Activated T-cell treated with anti-CD3 and anti-CD28 coated beads, Interleukin-2, amount 50 U/mL, for 24 hours (primary cell): ENCODE data around the gene WNT7A.

Experiments used
- DNase-seq: peaks from one replicate; pipeline ENCODE4 v3.0.0-alpha.2; 2020
- H3K27ac Mint-ChIP-seq: 2 replicates; pipeline ENCODE4 v1.8.0; 2020; ENCODE audit warnings: mild to moderate bottlenecking, mixed read lengths
- H3K27me3 Mint-ChIP-seq: 2 replicates; pipeline ENCODE4 v1.8.0; 2020; ENCODE audit warnings: mixed read lengths
- H3K36me3 Mint-ChIP-seq: 2 replicates; pipeline ENCODE4 v1.8.0; 2020; ENCODE audit warnings: low read depth, mixed read lengths
- H3K4me1 Mint-ChIP-seq: 2 replicates; pipeline ENCODE4 v1.8.0; 2020; ENCODE audit warnings: low read depth, mixed read lengths
- H3K4me3 Mint-ChIP-seq: 2 replicates; pipeline ENCODE4 v1.8.0; 2020; ENCODE audit warnings: mild to moderate bottlenecking, moderate library complexity, mixed read lengths
- H3K9me3 Mint-ChIP-seq: 2 replicates; pipeline ENCODE4 v1.8.0; 2020; ENCODE audit warnings: mixed read lengths

The WNT7A gene

DNA sequence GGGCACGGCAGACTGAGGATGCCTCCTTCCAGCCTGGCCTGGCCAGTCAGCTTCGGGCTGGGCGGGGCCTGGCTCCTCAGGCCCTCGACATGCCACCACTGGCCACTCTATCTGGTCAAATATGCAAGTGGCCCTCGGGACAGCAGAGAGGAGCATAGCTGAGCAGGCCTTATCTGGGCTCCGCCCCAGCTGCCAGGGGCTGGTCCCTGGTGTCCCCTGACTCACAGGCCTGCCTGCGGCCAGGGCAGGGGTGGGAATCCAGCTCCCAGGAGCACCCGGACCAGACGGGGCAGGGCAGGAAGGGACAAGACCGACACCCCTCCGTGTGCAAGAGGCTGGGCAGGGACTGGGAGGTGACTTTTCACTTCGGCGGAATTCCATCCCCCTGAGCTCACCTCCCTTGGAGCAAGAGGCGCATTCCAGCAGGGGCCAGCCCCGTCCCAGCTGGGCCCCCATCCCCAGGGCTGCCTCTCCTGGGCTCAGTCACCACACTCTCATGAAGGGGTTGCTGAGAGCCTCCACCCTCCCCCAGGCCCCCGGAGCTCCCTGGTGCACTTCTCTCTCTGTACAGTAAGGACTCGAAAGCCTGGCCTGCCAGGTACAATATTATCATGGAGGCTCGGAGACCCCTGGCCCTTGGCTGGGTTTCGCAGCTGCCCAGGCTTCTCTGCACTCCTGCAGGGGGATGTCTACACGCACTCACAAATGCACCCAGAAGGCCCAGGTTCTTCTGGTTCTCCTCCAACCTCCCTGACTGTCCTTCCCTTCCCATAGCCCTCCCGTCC is 29.5 kb downstream of the WNT7A start:
- Mint-ChIP-seq H3K9me3 (no peaks in the 10 kb centered on the region), H3K4me1 (peaks cover 14% of the 10 kb centered on the region), H3K27ac (no peak overlapping the region), H3K36me3 (no peaks in the 10 kb centered on the region), H3K4me3 (no peak overlapping the region), H3K27me3 (no peaks in the 10 kb centered on the region)
- no peak for DNase-seq

DNA sequence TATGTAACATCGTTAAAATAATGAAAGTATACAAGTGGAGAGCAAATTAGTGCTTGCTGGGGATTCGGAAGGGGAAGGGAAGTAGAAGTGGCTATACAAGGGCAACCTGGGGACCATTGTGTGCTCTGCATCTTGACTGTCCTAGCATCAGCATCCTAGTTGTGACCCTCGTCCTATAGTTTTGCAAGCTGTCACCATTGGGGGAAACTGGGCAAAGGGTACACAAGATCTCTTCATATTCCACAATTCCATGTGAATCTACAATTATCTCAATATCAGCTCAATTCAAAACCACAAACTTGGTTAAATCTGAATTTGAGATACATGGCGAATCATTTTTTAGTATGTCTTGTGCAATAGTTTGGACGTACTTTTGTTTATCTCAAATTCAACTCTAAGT is 30.9 kb downstream of the WNT7A start:
- H3K9me3 Mint-ChIP-seq: no peaks in the 10 kb centered on the region
- peaks cover 14% of the 10 kb centered on the region for H3K4me1 Mint-ChIP-seq
- no peak for DNase-seq
- H3K36me3 Mint-ChIP-seq: no peaks in the 10 kb centered on the region
- no peaks in the 10 kb centered on the region for H3K27me3 Mint-ChIP-seq
- no peak overlapping the region for H3K4me3 Mint-ChIP-seq
- H3K27ac Mint-ChIP-seq: no peak overlapping the region

DNA sequence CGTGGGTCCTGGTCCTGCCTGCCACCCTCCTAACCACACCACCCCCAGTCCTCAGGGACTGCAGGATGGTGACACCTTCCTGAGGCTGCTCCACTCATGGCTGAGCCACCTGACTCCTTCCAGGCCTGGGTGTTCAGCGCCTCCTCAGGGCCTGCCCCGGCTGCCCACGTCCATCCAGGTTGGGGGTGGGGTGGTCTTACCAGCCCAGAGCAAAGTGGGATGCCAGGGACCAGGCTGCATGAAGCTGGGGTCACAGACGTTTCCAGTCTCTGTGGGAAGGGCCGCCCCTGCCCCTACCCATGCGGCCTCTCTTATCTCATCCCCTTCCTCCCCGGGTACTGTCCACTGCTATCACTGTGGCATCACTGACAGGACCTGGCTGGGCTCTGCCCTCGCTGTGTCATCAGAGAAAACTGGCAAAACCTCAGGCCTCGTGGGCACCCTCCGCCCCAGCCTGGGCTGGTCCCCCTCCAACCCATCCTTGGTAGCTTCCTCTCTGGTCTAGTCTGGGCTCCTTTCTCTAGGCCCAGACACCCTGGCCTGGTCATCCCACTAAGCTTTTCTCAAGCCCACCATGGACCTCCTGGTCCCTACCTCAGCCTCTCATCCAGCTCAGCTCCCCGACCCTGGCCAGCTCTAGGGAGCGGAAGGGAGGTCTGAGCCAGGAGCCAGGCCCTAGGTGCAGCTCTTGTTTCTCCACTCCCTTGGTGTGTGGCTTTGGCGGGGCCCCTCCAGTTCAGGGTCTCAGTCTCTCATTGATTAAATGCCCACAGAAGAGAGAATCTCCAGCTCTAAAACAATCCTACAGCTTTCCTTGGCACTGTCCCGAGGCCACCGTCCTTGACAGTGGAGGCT is 32.9 kb downstream of the WNT7A start:
- peaks cover 5% of the 10 kb centered on the region for H3K4me1 Mint-ChIP-seq

GRCh38 chr3:13846238-13846637 is 33.6 kb downstream of the WNT7A start:
- H3K27ac Mint-ChIP-seq: no peak overlapping the region
- no peaks in the 10 kb centered on the region for H3K4me1 Mint-ChIP-seq
- no peaks in the 10 kb centered on the region for H3K27me3 Mint-ChIP-seq
- DNase-seq: no peak
- no peaks in the 10 kb centered on the region for H3K9me3 Mint-ChIP-seq
- H3K4me3 Mint-ChIP-seq: no peak overlapping the region
- no peaks in the 10 kb centered on the region for H3K36me3 Mint-ChIP-seq

More for the DNA sequence above, 32.9 kb downstream of the WNT7A start:
- no peak overlapping the region for H3K4me3 Mint-ChIP-seq
- no peaks in the 10 kb centered on the region for H3K36me3 Mint-ChIP-seq
- no peaks in the 10 kb centered on the region for H3K27me3 Mint-ChIP-seq
- DNase-seq: no peak
- no peak overlapping the region for H3K27ac Mint-ChIP-seq
- H3K9me3 Mint-ChIP-seq: no peaks in the 10 kb centered on the region

- Mint-ChIP-seq H3K36me3 (no peaks in the 10 kb centered on the region), H3K4me3 (no peak overlapping the region), H3K4me1 (no peaks in the 10 kb centered on the region), H3K9me3 (no peaks in the 10 kb centered on the region), H3K27me3 (no peaks in the 10 kb centered on the region), H3K27ac (no peak overlapping the region)
- no peak for DNase-seq
These were observed 34.1 kb downstream of the WNT7A start for GRCh38 chr3:13845806-13846205.

DNA sequence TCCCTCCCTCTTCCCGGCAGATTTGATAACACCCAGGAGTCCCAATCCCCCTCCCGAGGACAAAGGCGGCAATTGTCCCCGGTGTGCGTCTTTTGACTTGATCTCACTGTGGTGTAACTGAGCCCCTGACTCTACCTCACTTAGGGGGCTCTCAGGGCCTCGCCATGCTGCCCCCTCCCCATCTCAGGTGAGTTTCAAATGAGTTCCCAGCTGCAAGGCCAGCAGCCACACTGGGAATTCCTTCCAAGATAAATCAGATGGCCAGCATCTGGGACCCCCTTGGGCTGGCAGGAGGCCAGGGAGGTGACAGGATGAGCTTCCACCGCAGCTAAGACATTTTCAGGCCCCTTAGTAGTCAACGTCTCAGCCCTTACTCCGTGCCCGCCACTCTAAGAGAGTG is 35.0 kb downstream of the WNT7A start:
- no peak for DNase-seq
- H3K4me1 Mint-ChIP-seq: no peaks in the 10 kb centered on the region
- no peaks in the 10 kb centered on the region for H3K36me3 Mint-ChIP-seq
- no peak overlapping the region for H3K4me3 Mint-ChIP-seq
- no peaks in the 10 kb centered on the region for H3K27me3 Mint-ChIP-seq
- no peaks in the 10 kb centered on the region for H3K9me3 Mint-ChIP-seq
- H3K27ac Mint-ChIP-seq: no peak overlapping the region

- H3K36me3 Mint-ChIP-seq: no peaks in the 10 kb centered on the region
These were observed 35.6 kb downstream of the WNT7A start for GRCh38 chr3:13844286-13844685.

DNA sequence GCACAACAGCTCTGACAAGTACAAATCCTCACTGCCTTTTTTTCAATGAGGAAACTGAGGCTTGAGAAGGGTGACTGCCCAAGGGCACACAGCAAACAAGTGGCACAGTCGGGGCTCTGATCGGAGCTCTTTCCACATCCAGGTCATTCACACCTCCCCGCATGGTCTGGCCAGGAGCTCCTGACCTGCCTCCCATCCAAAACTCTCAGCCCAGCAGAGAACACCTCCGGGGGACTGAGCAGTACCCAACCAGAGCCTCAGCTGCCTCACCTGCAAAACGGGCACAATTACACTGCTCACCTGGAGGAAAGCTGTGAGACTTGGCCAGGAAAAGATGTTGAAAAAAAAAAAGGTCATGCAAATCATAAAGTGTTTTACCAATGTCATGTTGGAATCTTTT is 36.5 kb downstream of the WNT7A start:
- no peak overlapping the region for H3K27ac Mint-ChIP-seq
- H3K4me1 Mint-ChIP-seq: no peaks in the 10 kb centered on the region
- no peak overlapping the region for H3K4me3 Mint-ChIP-seq
- H3K9me3 Mint-ChIP-seq: no peaks in the 10 kb centered on the region
- no peaks in the 10 kb centered on the region for H3K36me3 Mint-ChIP-seq
- DNase-seq: no peak
- no peaks in the 10 kb centered on the region for H3K27me3 Mint-ChIP-seq

More at GRCh38 chr3:13844286-13844685, 35.6 kb downstream of the WNT7A start:
- no peak overlapping the region for H3K4me3 Mint-ChIP-seq
- H3K4me1 Mint-ChIP-seq: no peaks in the 10 kb centered on the region
- DNase-seq: no peak
- H3K27ac Mint-ChIP-seq: no peak overlapping the region
- H3K27me3 Mint-ChIP-seq: no peaks in the 10 kb centered on the region
- H3K9me3 Mint-ChIP-seq: no peaks in the 10 kb centered on the region

GRCh38 chr3:13842226-13842625 is 37.6 kb downstream of the WNT7A start:
- no peak for DNase-seq
- H3K27ac Mint-ChIP-seq: no peak overlapping the region
- no peak overlapping the region for H3K4me3 Mint-ChIP-seq
- no peaks in the 10 kb centered on the region for H3K36me3 Mint-ChIP-seq
- H3K4me1 Mint-ChIP-seq: no peaks in the 10 kb centered on the region
- no peaks in the 10 kb centered on the region for H3K9me3 Mint-ChIP-seq
- no peaks in the 10 kb centered on the region for H3K27me3 Mint-ChIP-seq

- DNase-seq: no peak
- no peaks in the 10 kb centered on the region for H3K4me1 Mint-ChIP-seq
- H3K9me3 Mint-ChIP-seq: no peaks in the 10 kb centered on the region
- H3K4me3 Mint-ChIP-seq: no peak overlapping the region
- H3K36me3 Mint-ChIP-seq: no peaks in the 10 kb centered on the region
- H3K27ac Mint-ChIP-seq: no peak overlapping the region
- H3K27me3 Mint-ChIP-seq: no peaks in the 10 kb centered on the region
These were observed 38.0 kb downstream of the WNT7A start for GRCh38 chr3:13841826-13842225.

DNA sequence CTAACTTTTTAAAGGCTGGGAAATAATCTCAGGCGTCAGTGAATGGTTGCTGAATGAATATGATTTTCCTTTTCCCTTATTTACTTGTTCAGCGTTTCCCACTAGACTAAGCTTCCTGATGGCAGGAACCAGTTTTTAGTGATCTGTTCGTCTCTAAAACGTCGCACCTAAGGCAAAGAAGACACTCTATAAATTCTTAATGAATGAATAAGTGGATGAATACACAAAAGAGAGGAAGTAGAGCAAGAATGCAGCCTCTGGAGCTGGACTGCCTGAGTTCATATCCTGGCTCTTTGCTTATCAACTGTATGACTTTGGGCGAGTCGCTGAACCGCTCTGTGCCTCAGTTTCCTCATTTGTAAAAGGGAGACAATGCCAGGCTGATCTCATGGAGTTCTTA is 38.7 kb downstream of the WNT7A start:
- DNase-seq: no peak
- Mint-ChIP-seq H3K27me3 (no peaks in the 10 kb centered on the region), H3K4me3 (no peak overlapping the region), H3K36me3 (no peaks in the 10 kb centered on the region), H3K9me3 (no peaks in the 10 kb centered on the region), H3K27ac (no peak overlapping the region), H3K4me1 (no peaks in the 10 kb centered on the region)

DNA sequence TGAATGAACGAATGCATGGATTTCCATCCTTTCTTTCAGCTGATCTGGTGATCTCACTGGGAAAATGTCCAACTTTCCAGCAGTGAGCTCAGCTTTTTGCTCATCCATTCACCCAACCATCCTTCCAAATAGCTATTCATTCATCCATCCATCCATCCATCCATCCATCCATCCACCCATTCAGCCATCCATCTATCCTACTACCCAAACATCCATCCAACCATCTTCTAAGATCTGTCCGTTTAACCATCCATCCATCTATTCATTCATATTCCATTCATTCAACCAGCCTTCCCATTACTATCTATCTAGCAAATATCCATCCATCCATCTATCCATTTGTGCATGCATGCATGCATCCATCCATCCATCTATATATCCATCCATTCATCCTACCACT is 39.4 kb downstream of the WNT7A start:
- no peak overlapping the region for H3K27ac Mint-ChIP-seq

DNA sequence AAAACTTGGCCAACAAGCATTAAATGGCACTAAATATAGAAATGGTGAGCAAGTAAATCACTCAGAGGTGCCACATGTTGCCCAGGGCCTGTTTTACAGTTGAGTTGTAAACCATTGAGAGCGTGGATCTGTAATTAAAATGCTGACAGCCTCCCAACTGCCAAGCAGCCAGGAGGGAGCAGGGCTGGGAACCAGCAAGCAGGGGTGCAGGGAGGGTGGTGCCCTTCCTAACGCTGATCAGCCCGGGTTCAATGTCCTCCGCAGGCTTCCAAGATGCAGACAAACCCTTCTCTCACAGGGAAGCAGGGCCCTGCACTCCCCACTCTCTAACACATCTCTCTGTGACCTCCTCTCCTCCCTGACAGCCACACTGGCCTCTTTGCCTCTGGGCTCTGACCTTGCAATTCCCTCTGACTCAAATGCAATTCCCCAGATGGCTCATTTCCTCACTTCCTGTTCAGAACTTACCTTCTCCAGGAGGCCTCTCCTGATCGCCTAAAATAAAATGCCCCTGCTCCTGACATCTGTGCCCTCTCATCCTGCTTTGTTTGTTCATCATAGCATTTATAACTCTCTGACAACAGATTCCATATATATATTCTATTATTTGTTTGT is 40.0 kb downstream of the WNT7A start:
- Mint-ChIP-seq H3K9me3 (no peaks in the 10 kb centered on the region), H3K4me1 (no peaks in the 10 kb centered on the region), H3K4me3 (no peak overlapping the region), H3K36me3 (no peaks in the 10 kb centered on the region), H3K27me3 (no peaks in the 10 kb centered on the region), H3K27ac (no peak overlapping the region)
- no peak for DNase-seq

More for the DNA sequence above, 39.4 kb downstream of the WNT7A start:
- Mint-ChIP-seq H3K9me3 (no peaks in the 10 kb centered on the region), H3K27me3 (no peaks in the 10 kb centered on the region), H3K4me3 (no peak overlapping the region), H3K4me1 (no peaks in the 10 kb centered on the region), H3K36me3 (no peaks in the 10 kb centered on the region)
- DNase-seq: no peak

DNA sequence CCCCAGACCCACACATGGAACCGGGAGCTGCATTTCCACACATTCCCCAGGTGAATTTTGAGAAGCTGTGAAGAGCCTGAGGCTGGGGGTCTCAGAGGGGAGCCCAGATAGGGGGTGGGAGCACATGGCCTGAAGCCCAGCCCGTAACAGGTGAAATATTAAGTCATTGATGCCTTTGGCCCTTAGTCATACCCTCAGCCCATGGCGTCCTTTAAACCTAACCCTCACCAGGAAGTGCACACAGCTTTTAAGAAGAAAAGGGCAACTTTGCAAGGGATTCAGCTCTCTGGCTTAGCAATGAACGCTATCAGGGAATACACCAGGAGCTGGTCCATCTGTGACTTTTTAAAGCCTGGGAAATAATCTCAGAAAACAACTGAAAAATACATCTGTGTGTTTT is 40.6 kb downstream of the WNT7A start:
- Mint-ChIP-seq H3K27me3 (no peaks in the 10 kb centered on the region), H3K27ac (no peak overlapping the region), H3K9me3 (no peaks in the 10 kb centered on the region), H3K4me1 (no peaks in the 10 kb centered on the region), H3K4me3 (no peak overlapping the region), H3K36me3 (no peaks in the 10 kb centered on the region)
- no peak for DNase-seq

DNA sequence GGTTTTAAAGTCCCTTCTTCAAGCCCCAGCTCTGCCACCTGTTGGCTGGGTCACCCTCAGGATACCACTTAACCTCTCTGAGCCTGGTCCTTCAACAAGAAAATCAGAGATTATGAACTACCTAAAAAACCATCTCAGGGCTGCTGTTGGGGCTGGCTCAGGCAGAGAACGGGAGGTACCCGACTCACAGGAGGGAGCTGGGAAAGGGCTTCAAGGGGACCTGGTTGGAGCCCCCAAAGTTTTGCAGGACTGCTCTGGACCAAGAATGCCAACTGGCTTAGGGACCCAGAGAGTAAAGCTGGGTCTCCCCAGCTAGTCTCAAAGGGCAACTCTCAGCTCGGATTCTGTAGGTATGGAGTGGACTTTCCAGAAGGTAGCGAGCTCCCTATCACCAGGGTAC is 41.5 kb downstream of the WNT7A start:
- Mint-ChIP-seq H3K27me3 (no peaks in the 10 kb centered on the region), H3K27ac (no peak overlapping the region), H3K4me1 (no peaks in the 10 kb centered on the region), H3K9me3 (no peaks in the 10 kb centered on the region), H3K36me3 (no peaks in the 10 kb centered on the region), H3K4me3 (no peak overlapping the region)
- DNase-seq: no peak
